H9 (cell line): Measurements from ENCODE around the gene TMEM200A. TPM values are rescaled to one million over a fixed set of nuclear protein-coding genes. Genes with fewer than 3 reads are reported as not detected.

Source experiments
- DNase-seq: peaks from one replicate; pipeline ENCODE4 v3.0.0-alpha.2; 2017
- H2AFZ ChIP-seq: one replicate; pipeline ENCODE4 v1.6.1; 2013; ENCODE audit warnings: mild to moderate bottlenecking, low read length, control low read depth, moderate library complexity
- H2AK5ac ChIP-seq: 2 replicates; pipeline ENCODE4 v1.6.1; 2013; ENCODE audit warnings: low read length, control low read depth, mixed read lengths; ENCODE audit not compliant: insufficient read length
- H2BK120ac ChIP-seq: one replicate; pipeline ENCODE4 v1.6.1; 2013; ENCODE audit warnings: low read depth, mild to moderate bottlenecking, low read length, control low read depth, inconsistent platforms; ENCODE audit not compliant: poor library complexity, severe bottlenecking
- H2BK12ac ChIP-seq: 2 replicates; pipeline ENCODE4 v1.6.1; 2013; ENCODE audit warnings: low read length, control low read depth, mixed read lengths, low read depth; ENCODE audit not compliant: insufficient read length
- H2BK15ac ChIP-seq: 2 replicates; pipeline ENCODE4 v1.6.1; 2013; ENCODE audit warnings: low read depth, low read length, control low read depth
- H2BK20ac ChIP-seq: one replicate; pipeline ENCODE4 v1.6.1; 2013; ENCODE audit warnings: low read depth, mild to moderate bottlenecking, low read length, control low read depth, inconsistent platforms; ENCODE audit not compliant: poor library complexity, severe bottlenecking
- H2BK5ac ChIP-seq: 2 replicates; pipeline ENCODE4 v1.6.1; 2013; ENCODE audit warnings: low read length, control low read depth, mixed read lengths; ENCODE audit not compliant: insufficient read length
- H3K14ac ChIP-seq: 2 replicates; pipeline ENCODE4 v1.6.1; 2013; ENCODE audit warnings: low read length, control low read depth; ENCODE audit not compliant: insufficient read depth
- H3K18ac ChIP-seq: 2 replicates; pipeline ENCODE4 v1.6.1; 2013; ENCODE audit warnings: low read depth, mild to moderate bottlenecking, mixed read lengths, low read length, control low read depth; ENCODE audit not compliant: insufficient read length
- H3K23ac ChIP-seq: 2 replicates; pipeline ENCODE4 v1.6.1; 2013; ENCODE audit warnings: low read length, control low read depth, mixed read lengths, low read depth; ENCODE audit not compliant: insufficient read length
- H3K23me2 ChIP-seq: 2 replicates; pipeline ENCODE4 v1.6.1; 2013; ENCODE audit warnings: low read depth, mild to moderate bottlenecking, mixed read lengths, low read length, control low read depth; ENCODE audit not compliant: insufficient read length, poor library complexity, severe bottlenecking
- H3K27ac ChIP-seq: 2 replicates; pipeline ENCODE4 v1.5.1; 2013; ENCODE audit warnings: low read length, control low read depth, mixed read lengths, low read depth; ENCODE audit not compliant: insufficient read length
- H3K27me3 ChIP-seq: 2 replicates; pipeline ENCODE4 v1.6.1; 2013; ENCODE audit warnings: low read length, control low read depth, inconsistent platforms; ENCODE audit not compliant: insufficient read depth
- H3K4ac ChIP-seq: 2 replicates; pipeline ENCODE4 v1.6.1; 2013; ENCODE audit warnings: low read depth, mild to moderate bottlenecking, control low read depth, inconsistent platforms, low read length, moderate library complexity
- H3K4me1 ChIP-seq: 2 replicates; pipeline ENCODE4 v1.6.1; 2013; ENCODE audit warnings: low read length, control low read depth, inconsistent platforms; ENCODE audit not compliant: insufficient read depth
- H3K4me2 ChIP-seq: 2 replicates; pipeline ENCODE4 v1.6.1; 2013; ENCODE audit warnings: low read length, control low read depth, mixed read lengths; ENCODE audit not compliant: insufficient read length, insufficient read depth
- H3K56ac ChIP-seq: 2 replicates; pipeline ENCODE4 v1.6.1; 2013; ENCODE audit warnings: low read depth, mild to moderate bottlenecking, mixed read lengths, low read length, control low read depth; ENCODE audit not compliant: insufficient read length
- H3K79me1 ChIP-seq: 2 replicates; pipeline ENCODE4 v1.6.1; 2013; ENCODE audit warnings: low read depth, mild to moderate bottlenecking, moderate library complexity, low read length, control low read depth, inconsistent platforms; ENCODE audit not compliant: insufficient read depth, poor library complexity, severe bottlenecking
- H3K79me2 ChIP-seq: 2 replicates; pipeline ENCODE4 v1.6.1; 2013; ENCODE audit warnings: low read length, control low read depth, inconsistent platforms; ENCODE audit not compliant: insufficient read depth
- H3K9ac ChIP-seq: 2 replicates; pipeline ENCODE4 v1.6.1; 2013; ENCODE audit warnings: low read length, control low read depth, mixed read lengths; ENCODE audit not compliant: insufficient read length; ENCODE audit errors: extremely low read depth
- H3K9me3 ChIP-seq: one replicate; pipeline ENCODE4 v1.6.1; 2013; ENCODE audit warnings: low read depth, low read length, inconsistent platforms; ENCODE audit not compliant: control insufficient read depth
- H3T11ph ChIP-seq: one replicate; pipeline ENCODE4 v1.6.1; 2013; ENCODE audit warnings: mild to moderate bottlenecking, low read length, control low read depth, inconsistent platforms
- H4K20me1 ChIP-seq: one replicate; pipeline ENCODE4 v1.6.1; 2013; ENCODE audit not compliant: control insufficient read depth, insufficient read length, insufficient read depth
- H4K5ac ChIP-seq: 2 replicates; pipeline ENCODE4 v1.6.1; 2013; ENCODE audit warnings: low read depth, mild to moderate bottlenecking, mixed read lengths, low read length, control low read depth; ENCODE audit not compliant: insufficient read length
- H4K8ac ChIP-seq: replicated peaks from 2 replicates; pipeline ENCODE4 v1.6.1; 2013; ENCODE audit warnings: low read length, control low read depth, mixed read lengths, low read depth; ENCODE audit not compliant: insufficient read length
- H4K91ac ChIP-seq: 2 replicates; pipeline ENCODE4 v1.6.1; 2013; ENCODE audit warnings: low read depth, mild to moderate bottlenecking, moderate library complexity, mixed read lengths, low read length, control low read depth; ENCODE audit not compliant: insufficient read length
- H3K27ac Mint-ChIP-seq, 3 experiments: 2 replicates in 2 of 3; 3 replicates in 1 of 3; pipeline ENCODE4 v1.8.0; 2020 to 2021; ENCODE audit warnings: mixed read lengths in 3 of 3, mild to moderate bottlenecking in 1 of 3, moderate library complexity in 1 of 3
- H3K27me3 Mint-ChIP-seq: 2 replicates; pipeline ENCODE4 v1.8.0; 2021; ENCODE audit warnings: low read depth, mild to moderate bottlenecking, moderate library complexity, mixed read lengths
- H3K36me3 Mint-ChIP-seq, 3 experiments: 2 replicates in 2 of 3; 3 replicates in 1 of 3; pipeline ENCODE4 v1.8.0; 2020 to 2021; ENCODE audit warnings: low read depth in 3 of 3, mixed read lengths in 3 of 3; ENCODE audit not compliant: insufficient read depth in 1 of 3
- H3K4me1 Mint-ChIP-seq, 2 experiments: 2 replicates each; pipeline ENCODE4 v1.8.0; 2020; ENCODE audit warnings: mixed read lengths in 2 of 2
- H3K4me3 Mint-ChIP-seq, 2 experiments: 2 replicates in 1 of 2; 3 replicates in 1 of 2; pipeline ENCODE4 v1.8.0; 2020 to 2021; ENCODE audit warnings: mild to moderate bottlenecking in 2 of 2, mixed read lengths in 2 of 2, moderate library complexity in 1 of 2
- H3K9me3 Mint-ChIP-seq, 2 experiments: 2 replicates in 1 of 2; 3 replicates in 1 of 2; pipeline ENCODE4 v1.8.0; 2020; ENCODE audit warnings: mild to moderate bottlenecking in 2 of 2, mixed read lengths in 2 of 2, moderate library complexity in 1 of 2
- CTCF ChIP-seq: fragments of 200-600 bp; sonication (generic); conservative IDR thresholded peaks from 3 replicates; pipeline ENCODE4 v1.8.0; 2021; ENCODE audit warnings: antibody characterized with exemption, mild to moderate bottlenecking
- WGBS: extraction: QIAGEN DNeasy Blood & Tissue Kit; methylation state at CpG from one replicate; pipeline ENCODE4 v1.1.7; 2013; ENCODE audit warnings: missing lambda C conversion rate, low lambda C conversion rate, mixed read lengths; ENCODE audit not compliant: insufficient read length; ENCODE audit errors: extremely low coverage; 5-methylcytosine and 5-hydroxymethylcytosine counted together
- total RNA-seq: library from RNA; stranded (reverse); gene quantifications from 2 replicates; pipeline ENCODE4 v1.2.1, GENCODE V29; 2021

TMEM200A gene
- total RNA-seq, 1 experiment from 2014 or later = 6.1 TPM

- no peaks in the 10 kb centered on the region for H3K23me2 ChIP-seq
- H3K4me1 Mint-ChIP-seq = peaks cover 8% of the 10 kb centered on the region in 2 experiments
- H3K27me3 ChIP-seq = no peaks in the 10 kb centered on the region
- no CpG with 5 or more reads among the region's 1 CpG for WGBS
- no peak overlapping the region for H4K91ac ChIP-seq
- H3K79me1 ChIP-seq = no peaks in the 10 kb centered on the region
- H3K23ac ChIP-seq = no peak overlapping the region
- H3K56ac ChIP-seq = no peak overlapping the region
- H4K8ac ChIP-seq = no peak overlapping the region
- DNase-seq = no peak
- H3K9me3 Mint-ChIP-seq = peaks cover 6 to 9% of the 10 kb centered on the region in 2 experiments; a peak in 4 of 5 replicates
- no peak overlapping the region for H2AK5ac ChIP-seq
- TF ChIP-seq CTCF = no peak
- H4K5ac ChIP-seq = no peak overlapping the region
- no peak overlapping the region for H2BK12ac ChIP-seq
- H3T11ph ChIP-seq = no peak overlapping the region
- no peak overlapping the region for H3K4me2 ChIP-seq
- H2BK20ac ChIP-seq = no peak overlapping the region
- H3K27ac ChIP-seq = no peak overlapping the region
- peaks cover 2 to 13% (median 3%) of the 10 kb centered on the region in 3 experiments; a peak in 5 of 7 replicates for H3K36me3 Mint-ChIP-seq
- H3K4me1 ChIP-seq = no peaks in the 10 kb centered on the region
- H3K18ac ChIP-seq = no peak overlapping the region
- no peaks in the 10 kb centered on the region for H4K20me1 ChIP-seq
- H2BK120ac ChIP-seq = no peak overlapping the region
- no peak overlapping the region; a peak in 1 of 7 replicates for H3K27ac Mint-ChIP-seq
- no peaks in the 10 kb centered on the region for H3K79me2 ChIP-seq
- no peak overlapping the region for H3K9ac ChIP-seq
- no peak overlapping the region for H2BK5ac ChIP-seq
- no peak overlapping the region for H3K14ac ChIP-seq
- no peak overlapping the region for H3K4me3 Mint-ChIP-seq
- H3K9me3 ChIP-seq = no peaks in the 10 kb centered on the region
- H3K27me3 Mint-ChIP-seq = no peaks in the 10 kb centered on the region
- H3K4ac ChIP-seq = no peak overlapping the region
- no peak overlapping the region for H2BK15ac ChIP-seq
- H2AFZ ChIP-seq = no peak overlapping the region
Measured at GRCh38 chr6:130355572-130355971, 10.2 kb upstream of the TMEM200A start.
